ENCODE measurements around the gene FAM163B. TPM values are rescaled to one million over a fixed set of nuclear protein-coding genes. Genes with fewer than 3 reads are reported as not detected.

FAM163B gene
- total and polyA plus RNA-seq, 2 donors (not counting 1 experiment from before 2014, with no cell fraction given), result not detected

- WGBS (ENCODE audit: insufficient coverage), result 71% methylated on average over 1 of the region's 5 CpGs
- ATAC-seq (ENCODE audit: low read depth) (no peak), DNase-seq (no peak)
- POLR2A ChIA-PET, result no interaction called here
- intact Hi-C loops (cut with micrococcal nuclease), result no loop called here
- peaks cover 12% of the 10 kb centered on the region for H3K4me1 Mint-ChIP-seq
- Histone ChIP-seq H3K36me3 (replicated peaks in 1 of 2; ENCODE audit: control extremely low read depth in 1 of 2, control insufficient read depth in 1 of 2, extremely low read depth in 1 of 2, insufficient read depth in 2 of 2, low read length in 1 of 2) (no peaks in the 10 kb centered on the region), H3K4me1 (ENCODE audit: control insufficient read depth in 2 of 2, insufficient read depth in 2 of 2, low read length in 2 of 2) (peaks cover 7 to 9% of the 10 kb centered on the region in 2 donors), H3K9me3 (ENCODE audit: control extremely low read depth in 1 of 3, control insufficient read depth in 2 of 3, insufficient read depth in 1 of 3, low read length in 2 of 3) (peaks cover 1 to 21% (median 18%) of the 10 kb centered on the region in 3 donors), H3K27ac (ENCODE audit: low read length in 2 of 2) (no peak overlapping the region), H3K4me2 (replicated peaks; ENCODE audit: low read depth, low read length, poor library complexity, severe bottlenecking) (no peak overlapping the region), H3K79me2 (ENCODE audit: control insufficient read depth, insufficient read depth, low read length) (no peaks in the 10 kb centered on the region), H3K9ac (ENCODE audit: low read length) (no peak overlapping the region), H2AFZ (ENCODE audit: insufficient read depth, low read depth, low read length, poor library complexity, severe bottlenecking) (no peak overlapping the region), H3K4me3 (ENCODE audit: control extremely low read depth in 1 of 5, extremely low read depth in 1 of 5, insufficient read depth in 1 of 5, low read depth in 2 of 5, low read length in 4 of 5) (no peak overlapping the region), H3K27me3 (replicated peaks in 1 of 4; ENCODE audit: control extremely low read depth in 1 of 4, control insufficient read depth in 3 of 4, insufficient read depth in 4 of 4, low read length in 3 of 4) (peaks cover 0 to 20% (median 4%) of the 10 kb centered on the region in 4 experiments), H4K20me1 (ENCODE audit: control insufficient read depth, insufficient read depth, low read length, poor library complexity, severe bottlenecking) (no peaks in the 10 kb centered on the region)
- H3K4me3 Mint-ChIP-seq, result no peak overlapping the region
- CTCF ChIA-PET, result no interaction called here
- TF ChIP-seq CTCF (IDR thresholded peaks at IDR 0.05) (no peak), EZH2 (IDR thresholded peaks at IDR 0.05; ENCODE audit: borderline replicate concordance, insufficient read depth, low read depth, low read length, poor library complexity, severe bottlenecking) (no peak)
- H3K27ac Mint-ChIP-seq, result no peak overlapping the region
- H3K9me3 Mint-ChIP-seq (ENCODE audit: insufficient read depth), result peaks cover 11% of the 10 kb centered on the region
- peaks cover 31% of the 10 kb centered on the region for H3K27me3 Mint-ChIP-seq
These were observed 13.4 kb upstream of the FAM163B start for GRCh38 chr9:133622555-133622954.

DNA sequence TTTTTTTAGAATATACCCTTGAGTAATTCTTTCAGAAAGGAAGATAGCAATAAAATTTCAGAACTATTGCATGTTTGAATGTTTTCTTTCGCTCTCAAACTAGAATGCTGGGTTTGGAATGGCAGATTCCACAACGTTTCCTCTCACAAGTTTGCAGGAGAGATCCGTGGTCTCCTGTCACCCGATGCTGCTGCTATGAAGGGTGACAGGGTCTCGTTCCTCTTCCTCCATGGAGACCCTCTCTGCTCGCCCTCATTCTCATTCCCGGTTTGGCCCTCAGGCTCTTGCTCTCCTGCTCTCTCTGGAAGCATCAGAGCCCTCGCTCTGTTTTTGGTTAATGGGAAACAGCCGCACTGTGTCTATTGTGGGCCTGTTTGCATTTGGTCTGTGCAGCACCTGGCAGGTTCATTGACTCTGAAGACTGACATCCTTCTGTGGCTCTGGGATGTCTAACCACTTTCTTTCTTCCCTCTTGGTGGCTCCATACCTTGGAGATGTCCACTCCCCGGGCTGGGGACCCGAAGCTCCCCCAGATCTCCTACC is 12.6 kb upstream of the FAM163B start:
- ATAC-seq (ENCODE audit: low read depth), result no peak
- peaks cover 12% of the 10 kb centered on the region for H3K4me1 Mint-ChIP-seq
- CTCF ChIA-PET, result no interaction called here

More for the DNA sequence above, 12.6 kb upstream of the FAM163B start:
- H3K27ac Mint-ChIP-seq, result no peak overlapping the region
- Histone ChIP-seq H3K4me1 (ENCODE audit: control insufficient read depth in 2 of 2, insufficient read depth in 2 of 2, low read length in 2 of 2) (peaks cover 7 to 9% of the 10 kb centered on the region in 2 donors), H3K27me3 (replicated peaks in 1 of 4; ENCODE audit: control extremely low read depth in 1 of 4, control insufficient read depth in 3 of 4, insufficient read depth in 4 of 4, low read length in 3 of 4) (peaks cover 0 to 21% (median 4%) of the 10 kb centered on the region in 4 experiments), H3K27ac (ENCODE audit: low read length in 2 of 2) (no peak overlapping the region), H3K79me2 (ENCODE audit: control insufficient read depth, insufficient read depth, low read length) (no peaks in the 10 kb centered on the region), H3K4me2 (replicated peaks; ENCODE audit: low read depth, low read length, poor library complexity, severe bottlenecking) (no peak overlapping the region), H3K36me3 (replicated peaks in 1 of 2; ENCODE audit: control extremely low read depth in 1 of 2, control insufficient read depth in 1 of 2, extremely low read depth in 1 of 2, insufficient read depth in 2 of 2, low read length in 1 of 2) (no peaks in the 10 kb centered on the region), H2AFZ (ENCODE audit: insufficient read depth, low read depth, low read length, poor library complexity, severe bottlenecking) (no peak overlapping the region), H3K9ac (ENCODE audit: low read length) (no peak overlapping the region), H3K9me3 (ENCODE audit: control extremely low read depth in 1 of 3, control insufficient read depth in 2 of 3, insufficient read depth in 1 of 3, low read length in 2 of 3) (peaks cover 1 to 17% (median 16%) of the 10 kb centered on the region in 3 donors), H3K4me3 (ENCODE audit: control extremely low read depth in 1 of 5, extremely low read depth in 1 of 5, insufficient read depth in 1 of 5, low read depth in 2 of 5, low read length in 4 of 5) (no peak overlapping the region), H4K20me1 (ENCODE audit: control insufficient read depth, insufficient read depth, low read length, poor library complexity, severe bottlenecking) (no peaks in the 10 kb centered on the region)
- no peak for DNase-seq
- intact Hi-C loops (cut with micrococcal nuclease), result no loop called here
- no peak overlapping the region for H3K4me3 Mint-ChIP-seq
- TF ChIP-seq CTCF (IDR thresholded peaks at IDR 0.05) (no peak), EZH2 (IDR thresholded peaks at IDR 0.05; ENCODE audit: borderline replicate concordance, insufficient read depth, low read depth, low read length, poor library complexity, severe bottlenecking) (no peak)
- H3K9me3 Mint-ChIP-seq (ENCODE audit: insufficient read depth), result peaks cover 7% of the 10 kb centered on the region
- H3K27me3 Mint-ChIP-seq, result peaks cover 31% of the 10 kb centered on the region
- POLR2A ChIA-PET, result no interaction called here
- 86% methylated on average over 9 of the region's 11 CpGs for WGBS (ENCODE audit: insufficient coverage)
